GM18517 (cell line): ENCODE measurements around the gene TBX15.

Source experiments
- ATAC-seq: cut with Tn5 transposase; IDR thresholded peaks from one replicate; pipeline ENCODE4 v1.9.1; 2021; ENCODE audit warnings: mild to moderate bottlenecking, moderate library complexity; ENCODE audit not compliant: unreplicated experiment

The TBX15 gene

GRCh38 chr1:118899340-118899739, 88.8 kb downstream of the TBX15 start:
- ATAC-seq = no peak

GRCh38 chr1:118898712-118899111, 89.4 kb downstream of the TBX15 start:
- no peak for ATAC-seq

GRCh38 chr1:118896416-118896815, 91.7 kb downstream of the TBX15 start:
- ATAC-seq = no peak

- ATAC-seq = no peak
Measured at GRCh38 chr1:118894836-118895235, 93.3 kb downstream of the TBX15 start.

- ATAC-seq = no peak
Measured at GRCh38 chr1:118890851-118891384, 97.2 kb downstream of the TBX15 start.

GRCh38 chr1:118884946-118885345, 103.2 kb downstream of the TBX15 start:
- ATAC-seq = no peak

- no peak for ATAC-seq
Measured at GRCh38 chr1:118881751-118882150, 106.4 kb downstream of the TBX15 start.

DNA sequence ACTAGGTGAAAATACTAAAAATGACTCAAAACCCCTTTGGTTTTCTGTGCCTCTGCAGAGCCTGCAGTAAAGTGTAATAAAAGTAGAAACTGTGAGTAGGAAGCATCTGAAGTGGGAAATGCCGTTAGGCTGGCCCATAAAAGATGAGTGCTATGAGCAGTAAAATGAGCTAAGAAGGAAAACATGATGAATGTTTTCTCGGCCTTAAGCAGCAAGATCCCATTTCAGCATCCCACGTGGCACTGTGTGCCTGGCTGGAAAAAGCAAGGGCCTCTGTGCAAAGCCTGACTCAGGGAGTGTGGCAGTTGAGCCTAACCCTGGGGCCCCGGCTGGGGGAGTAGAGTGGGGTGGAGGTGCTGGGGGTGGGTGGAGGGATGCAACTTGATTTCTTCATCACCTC, 109.5 kb downstream of the TBX15 start:
- ATAC-seq = no peak

GRCh38 chr1:118877668-118878396, 110.3 kb downstream of the TBX15 start:
- no peak for ATAC-seq

DNA sequence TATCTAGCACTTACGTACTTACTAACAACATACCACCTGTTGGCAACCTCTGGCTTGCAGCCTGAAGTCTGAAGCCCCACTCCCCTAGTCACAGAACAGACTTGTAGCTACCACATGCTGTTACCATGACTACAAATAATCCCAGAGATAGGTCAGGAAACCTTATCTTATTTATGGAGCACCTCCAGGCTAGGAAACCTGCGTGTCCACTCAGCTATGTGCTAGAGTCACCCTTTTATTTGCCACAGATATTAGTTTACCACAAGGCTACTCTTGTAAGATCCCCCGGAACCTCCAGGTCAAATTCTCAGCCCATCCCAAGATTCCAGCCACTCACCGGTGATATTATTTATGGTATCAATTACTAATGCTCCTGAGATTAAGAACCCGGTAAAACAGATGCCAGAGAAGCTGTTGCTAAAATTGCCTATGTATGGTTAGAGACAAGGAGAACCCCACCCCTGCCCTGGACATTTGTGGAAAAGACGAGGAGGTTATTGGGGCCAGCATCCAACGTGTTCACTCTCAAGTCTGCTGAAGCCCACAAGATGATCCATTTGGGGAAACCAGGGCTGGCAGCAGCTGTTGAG, 116.5 kb downstream of the TBX15 start:
- no peak for ATAC-seq

DNA sequence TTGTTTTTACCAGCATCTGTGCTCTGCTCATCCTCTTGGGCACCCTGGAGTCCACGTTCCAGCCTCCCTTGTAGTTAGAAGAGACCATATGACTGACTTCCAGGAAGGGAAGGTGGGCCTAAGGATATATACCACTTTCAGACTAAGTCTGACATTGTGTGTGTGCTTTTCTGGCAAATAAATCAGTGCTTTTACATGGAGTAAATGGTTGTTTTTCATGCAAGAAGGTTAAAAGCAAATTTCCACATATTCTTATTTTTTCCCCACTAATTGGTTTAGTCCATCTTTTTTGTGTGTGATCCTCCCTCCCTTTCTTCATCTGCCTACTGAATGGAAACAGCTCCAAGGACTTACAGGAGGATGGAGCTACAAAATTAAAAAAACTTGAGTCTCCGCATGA, 119.8 kb downstream of the TBX15 start:
- no peak for ATAC-seq

DNA sequence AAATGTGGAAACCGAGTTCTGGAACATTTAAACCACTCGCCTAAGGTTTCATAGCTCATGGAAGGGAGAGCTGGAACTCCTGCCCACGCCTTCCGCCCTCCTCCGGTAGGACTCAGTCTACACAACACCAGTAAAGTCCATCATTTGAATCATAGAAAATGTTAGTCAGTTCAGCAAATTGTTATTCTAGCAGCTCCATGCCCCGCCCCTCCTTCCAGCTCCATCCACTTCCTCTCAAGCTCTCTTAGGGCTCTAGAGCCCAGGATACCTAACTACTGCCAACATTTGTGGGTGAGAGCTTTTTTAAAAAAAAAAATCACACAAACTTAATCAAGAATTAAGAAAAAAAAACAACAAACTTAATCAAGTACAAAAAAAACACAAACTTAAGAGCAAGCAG, 121.8 kb downstream of the TBX15 start:
- ATAC-seq = no peak

- no peak for ATAC-seq
Measured at GRCh38 chr1:118863688-118864087, 124.5 kb downstream of the TBX15 start.

GRCh38 chr1:118862755-118863154, 125.4 kb downstream of the TBX15 start:
- ATAC-seq = no peak

GRCh38 chr1:118861216-118861615, 126.9 kb downstream of the TBX15 start:
- ATAC-seq = no peak

GRCh38 chr1:118859999-118860398, 128.1 kb downstream of the TBX15 start:
- no peak for ATAC-seq

GRCh38 chr1:118846443-118846842, 141.7 kb downstream of the TBX15 start:
- no peak for ATAC-seq

DNA sequence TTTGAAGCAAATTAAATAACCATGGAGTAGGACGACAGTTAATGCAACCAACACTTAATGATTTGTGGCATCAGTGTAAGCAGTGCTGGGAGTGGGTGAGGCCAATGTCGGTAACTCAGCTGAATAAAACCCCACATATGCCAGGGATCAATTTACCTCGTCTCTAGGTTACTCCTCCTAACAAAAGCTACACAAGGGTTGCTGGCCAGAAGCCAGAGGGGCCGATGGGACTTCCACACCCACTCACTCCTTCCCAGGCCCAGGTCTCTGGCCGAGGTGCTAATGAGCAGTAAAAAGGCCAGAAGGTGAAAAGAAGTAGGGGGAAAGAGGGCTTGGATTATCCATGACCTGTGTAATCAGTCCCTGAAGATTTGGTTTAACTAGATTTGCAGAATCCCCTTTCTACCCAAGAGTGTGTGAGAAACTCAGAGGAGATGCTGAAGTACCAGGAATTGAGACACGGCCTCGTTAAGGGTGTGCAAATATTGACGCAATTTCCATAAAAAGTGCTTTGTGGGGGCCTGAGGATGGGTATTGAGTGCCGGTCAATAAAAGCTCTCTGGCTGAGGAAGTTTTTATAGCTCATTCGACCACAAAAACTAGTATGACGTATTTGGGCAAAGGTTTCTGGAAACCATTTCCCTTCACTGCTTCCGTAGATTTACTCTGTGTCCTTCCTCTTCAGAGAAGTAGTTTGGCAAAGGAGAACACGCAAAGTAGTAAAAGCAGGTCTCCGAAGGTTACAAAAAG, 145.5 kb downstream of the TBX15 start:
- no peak for ATAC-seq

GRCh38 chr1:118841521-118841920, 146.6 kb downstream of the TBX15 start:
- ATAC-seq = no peak
